ENCODE data around the gene WWC2. TPM values are rescaled to one million over a fixed set of nuclear protein-coding genes. Genes with fewer than 3 reads are reported as not detected.

WWC2 gene
- total and polyA plus RNA-seq, 11 donors: 5.4 to 43.0 (median 33.8) TPM

DNA sequence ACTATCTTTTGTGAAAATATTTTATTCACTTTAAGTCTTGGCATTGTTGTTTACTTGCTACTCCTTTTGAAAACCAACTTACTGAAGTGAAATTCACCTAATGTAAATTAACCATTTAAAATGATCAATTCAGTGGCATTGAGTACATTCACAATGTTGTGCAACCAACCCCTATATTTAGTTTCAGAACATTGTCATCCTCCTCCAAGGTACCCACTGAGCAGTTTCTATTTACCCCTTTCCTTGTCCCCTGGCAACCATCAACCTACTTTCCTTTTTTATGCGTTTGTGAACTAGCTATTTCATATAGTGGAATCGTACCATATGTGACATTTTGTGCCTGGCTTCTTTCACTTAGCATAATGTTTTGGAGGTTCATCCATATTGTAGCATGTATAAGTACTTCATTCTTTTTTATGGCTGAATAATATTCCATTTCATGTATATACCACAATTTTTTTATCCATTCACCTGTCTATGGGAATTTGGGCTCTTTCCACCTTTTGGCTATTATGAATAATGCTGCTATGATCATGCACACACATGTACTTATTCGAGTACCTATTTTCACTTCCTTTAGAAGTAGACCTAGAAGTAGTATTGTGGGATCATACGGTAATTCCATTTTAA, 85.0 kb downstream of the WWC2 start:
- DNase-seq (no peak), ATAC-seq (peak in 1 of 4 donors; percentile 35)
- intact Hi-C loops (cut with DNase I): no loop called here
- no peak overlapping the region for H3K27ac ChIP-seq
- peaks cover 0 to 32% (median 5%) of the 10 kb centered on the region in 12 donors for H3K4me1 ChIP-seq
- TF ChIP-seq, protein P1, sequence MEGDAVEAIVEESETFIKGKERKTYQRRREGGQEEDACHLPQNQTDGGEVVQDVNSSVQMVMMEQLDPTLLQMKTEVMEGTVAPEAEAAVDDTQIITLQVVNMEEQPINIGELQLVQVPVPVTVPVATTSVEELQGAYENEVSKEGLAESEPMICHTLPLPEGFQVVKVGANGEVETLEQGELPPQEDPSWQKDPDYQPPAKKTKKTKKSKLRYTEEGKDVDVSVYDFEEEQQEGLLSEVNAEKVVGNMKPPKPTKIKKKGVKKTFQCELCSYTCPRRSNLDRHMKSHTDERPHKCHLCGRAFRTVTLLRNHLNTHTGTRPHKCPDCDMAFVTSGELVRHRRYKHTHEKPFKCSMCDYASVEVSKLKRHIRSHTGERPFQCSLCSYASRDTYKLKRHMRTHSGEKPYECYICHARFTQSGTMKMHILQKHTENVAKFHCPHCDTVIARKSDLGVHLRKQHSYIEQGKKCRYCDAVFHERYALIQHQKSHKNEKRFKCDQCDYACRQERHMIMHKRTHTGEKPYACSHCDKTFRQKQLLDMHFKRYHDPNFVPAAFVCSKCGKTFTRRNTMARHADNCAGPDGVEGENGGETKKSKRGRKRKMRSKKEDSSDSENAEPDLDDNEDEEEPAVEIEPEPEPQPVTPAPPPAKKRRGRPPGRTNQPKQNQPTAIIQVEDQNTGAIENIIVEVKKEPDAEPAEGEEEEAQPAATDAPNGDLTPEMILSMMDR (IDR thresholded peaks at IDR 0.05): no peak
- no peak for TF ChIP-seq POLR2A (IDR thresholded peaks at IDR 0.05)
- peaks cover 0 to 6% (median 0%) of the 10 kb centered on the region in 12 donors for H3K9me3 ChIP-seq
- WGBS, 4 donors: 95 to 96% (median 95%) methylated on average over 4 of the region's 4 CpGs
- H3K27me3 ChIP-seq: no peaks in the 10 kb centered on the region
- H3K36me3 ChIP-seq: no peaks in the 10 kb centered on the region
- no peak overlapping the region for H3K4me3 ChIP-seq

DNA sequence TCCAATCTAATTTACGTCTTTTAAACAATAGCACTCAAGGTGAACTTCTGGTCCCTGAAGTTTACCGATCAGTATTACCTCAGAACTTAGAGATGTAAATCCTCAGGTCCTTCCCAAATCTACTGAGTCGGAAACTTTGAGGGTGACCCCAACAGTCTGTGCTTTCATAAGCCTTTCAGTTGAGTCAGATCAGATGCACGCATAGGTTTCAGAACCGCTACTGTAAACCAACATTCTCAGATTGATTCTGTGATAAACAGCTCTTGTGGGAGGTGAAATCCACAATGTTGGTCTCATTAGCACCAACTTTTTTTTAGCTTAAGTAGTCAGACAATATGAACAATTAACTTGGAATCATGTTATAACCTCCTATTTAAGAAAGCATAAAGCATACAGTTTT, 86.0 kb downstream of the WWC2 start:
- WGBS, 4 donors: 77 to 84% (median 81%) methylated on average over 5 of the region's 5 CpGs
- Histone ChIP-seq H3K36me3 (no peaks in the 10 kb centered on the region), H3K27me3 (no peaks in the 10 kb centered on the region), H3K27ac (no peak overlapping the region), H3K4me3 (no peak overlapping the region), H3K9me3 (peaks cover 0 to 6% (median 0%) of the 10 kb centered on the region in 12 donors), H3K4me1 (peaks cover 0 to 41% (median 6%) of the 10 kb centered on the region in 12 donors)
- intact Hi-C loops (cut with DNase I): no loop called here
- DNase-seq (no peak), ATAC-seq (no peak)
- no peak for TF ChIP-seq POLR2A (IDR thresholded peaks at IDR 0.05)
- TF ChIP-seq, protein P1 (IDR thresholded peaks at IDR 0.05): no peak

DNA sequence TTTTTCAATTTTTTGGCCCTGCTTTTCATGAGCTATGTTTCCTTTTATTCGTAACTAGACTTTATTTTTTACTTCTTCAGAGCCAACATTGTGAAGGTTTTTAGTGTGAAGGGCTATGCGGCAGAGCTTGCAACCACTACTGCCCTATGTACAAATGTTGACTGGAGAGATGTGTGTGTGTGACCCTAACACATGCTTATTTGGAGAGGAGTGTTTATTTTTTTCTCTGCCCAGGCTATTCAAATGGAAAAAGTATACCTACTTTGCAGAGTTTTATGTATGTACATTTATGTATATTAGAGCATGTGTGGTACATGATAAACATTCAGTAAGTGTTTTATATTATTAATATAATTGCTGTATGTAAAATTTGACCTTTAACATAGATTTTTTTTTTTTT, 86.5 kb downstream of the WWC2 start:
- H3K4me1 ChIP-seq: peaks cover 0 to 41% (median 6%) of the 10 kb centered on the region in 12 donors
- no peak for DNase-seq
- no peak overlapping the region for H3K27ac ChIP-seq
- no peaks in the 10 kb centered on the region for H3K36me3 ChIP-seq
- WGBS, 4 donors: 92 to 97% (median 94%) methylated on average over 2 of the region's 2 CpGs
- intact Hi-C loops (cut with DNase I): no loop called here
- no peak overlapping the region for H3K4me3 ChIP-seq
- no peak for ATAC-seq
- H3K9me3 ChIP-seq: peaks cover 0 to 6% (median 0%) of the 10 kb centered on the region in 12 donors
- no peak for TF ChIP-seq POLR2A (IDR thresholded peaks at IDR 0.05)
- TF ChIP-seq, protein P1 (IDR thresholded peaks at IDR 0.05): no peak
- no peaks in the 10 kb centered on the region for H3K27me3 ChIP-seq

- TF ChIP-seq, protein P1 (IDR thresholded peaks at IDR 0.05): no peak
- no peak for TF ChIP-seq POLR2A (IDR thresholded peaks at IDR 0.05)
- Histone ChIP-seq H3K27me3 (no peaks in the 10 kb centered on the region), H3K36me3 (no peaks in the 10 kb centered on the region), H3K4me3 (no peak overlapping the region), H3K9me3 (peaks cover 0 to 6% (median 0%) of the 10 kb centered on the region in 12 donors), H3K27ac (no peak overlapping the region), H3K4me1 (peaks cover 0 to 45% (median 8%) of the 10 kb centered on the region in 12 donors)
- ATAC-seq: no peak
- no peak for DNase-seq
- WGBS, 4 donors: 69 to 82% (median 72%) methylated on average over 4 of the region's 4 CpGs
- intact Hi-C loops (cut with DNase I): no loop called here
These were observed 87.8 kb downstream of the WWC2 start for GRCh38 chr4:183186813-183187212.
